Transverse colon (tissue), 4 donors: Measurements from ENCODE around the gene SYNE1.

Experiments used
- POLR2A ChIP-seq: fragments of 450-650 bp; IDR thresholded peaks from one replicate; pipeline ENCODE4 v1.6.1; 2016; ENCODE audit warnings: antibody characterized with exemption, mild to moderate bottlenecking, moderate library complexity
- POLR2AphosphoS5 ChIP-seq, 3 donors: sonication (generic); formaldehyde crosslinking; IDR thresholded peaks; one replicate each; pipeline ENCODE4 v1.6.1; 2016; ENCODE audit warnings: antibody characterized with exemption in 3 of 3
- TF ChIP-seq, protein P1 (sequence below), 5 experiments: fragments of 200-600 bp in 3 of 5; fragments of 450-650 bp in 2 of 5; sonication (generic) in 3 of 5; IDR thresholded peaks; 1 replicate in 2 of 5; 2 replicates in 3 of 5; pipeline ENCODE4 v1.5.1; 2016 to 2017; ENCODE audit warnings: antibody characterized with exemption in 5 of 5, inconsistent platforms in 3 of 5, mild to moderate bottlenecking in 2 of 5, moderate library complexity in 1 of 5

DNA sequence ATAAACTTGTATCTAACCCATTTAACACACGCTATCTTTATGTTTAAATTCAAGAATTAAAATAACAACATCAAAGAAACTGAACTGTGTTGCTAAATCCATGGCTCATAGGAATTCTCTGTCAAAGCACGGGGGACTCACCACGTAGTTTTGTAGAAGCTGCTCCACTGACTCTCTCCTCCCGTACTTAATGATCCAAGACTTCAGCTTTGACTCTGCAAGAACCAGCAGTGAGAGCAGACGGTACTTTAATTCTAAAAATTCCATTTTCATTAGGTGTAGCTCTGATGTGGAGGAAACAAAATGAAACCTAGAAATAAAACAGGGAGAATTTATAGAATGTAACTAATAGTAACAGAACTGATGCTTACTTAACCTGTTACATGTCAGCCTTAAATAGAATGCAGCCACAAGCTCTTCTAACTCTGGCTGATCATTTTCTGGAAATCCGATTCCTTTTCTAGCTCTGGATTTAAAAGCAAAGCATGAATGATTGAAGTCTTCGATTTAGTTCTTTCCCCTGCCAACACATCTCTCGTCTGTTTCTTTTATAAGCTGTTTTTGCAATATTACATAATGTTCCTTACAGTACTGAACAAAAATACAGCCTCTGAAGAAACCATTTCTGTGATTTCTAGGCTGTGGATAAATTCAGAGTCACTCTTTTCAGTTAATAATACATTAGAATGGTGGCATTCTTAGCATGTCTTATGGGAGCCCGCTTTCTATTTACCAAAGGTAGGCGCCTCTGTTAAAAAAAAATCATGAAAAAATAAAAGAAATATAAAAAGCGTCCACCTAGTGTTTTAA, 165.5 kb downstream of the SYNE1 start:
- TF ChIP-seq POLR2AphosphoS5 (IDR thresholded peaks at IDR 0.05) (no peak), POLR2A (no peak)
- TF ChIP-seq, protein P1, sequence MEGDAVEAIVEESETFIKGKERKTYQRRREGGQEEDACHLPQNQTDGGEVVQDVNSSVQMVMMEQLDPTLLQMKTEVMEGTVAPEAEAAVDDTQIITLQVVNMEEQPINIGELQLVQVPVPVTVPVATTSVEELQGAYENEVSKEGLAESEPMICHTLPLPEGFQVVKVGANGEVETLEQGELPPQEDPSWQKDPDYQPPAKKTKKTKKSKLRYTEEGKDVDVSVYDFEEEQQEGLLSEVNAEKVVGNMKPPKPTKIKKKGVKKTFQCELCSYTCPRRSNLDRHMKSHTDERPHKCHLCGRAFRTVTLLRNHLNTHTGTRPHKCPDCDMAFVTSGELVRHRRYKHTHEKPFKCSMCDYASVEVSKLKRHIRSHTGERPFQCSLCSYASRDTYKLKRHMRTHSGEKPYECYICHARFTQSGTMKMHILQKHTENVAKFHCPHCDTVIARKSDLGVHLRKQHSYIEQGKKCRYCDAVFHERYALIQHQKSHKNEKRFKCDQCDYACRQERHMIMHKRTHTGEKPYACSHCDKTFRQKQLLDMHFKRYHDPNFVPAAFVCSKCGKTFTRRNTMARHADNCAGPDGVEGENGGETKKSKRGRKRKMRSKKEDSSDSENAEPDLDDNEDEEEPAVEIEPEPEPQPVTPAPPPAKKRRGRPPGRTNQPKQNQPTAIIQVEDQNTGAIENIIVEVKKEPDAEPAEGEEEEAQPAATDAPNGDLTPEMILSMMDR (IDR thresholded peaks at IDR 0.05) = no peak
